MCF 10A (cell line): ENCODE measurements around the gene TLL2. TPM values are rescaled to one million over a fixed set of nuclear protein-coding genes. Genes with fewer than 3 reads are reported as not detected.

Experiments used
- BruUV-seq: library from RNA; stranded (reverse); fragments of 400-500 nt; replicated peaks from 2 replicates; lab custom pipeline; 2021; lab: Mats Ljungman, UMichigan
- CTCF ChIA-PET: fragments of 300-600 bp; sonication (Branson Sonifier 250); formaldehyde crosslinking; extraction: SDS; loops from one replicate; lab custom pipeline; 2021; ENCODE audit warnings: antibody characterized with exemption, inconsistent platforms; lab: Yijun Ruan, JAX
- POLR2A ChIA-PET: fragments of 300-600, 350-650 bp; sonication (Branson Sonifier 250); formaldehyde crosslinking; extraction: SDS; loops from one replicate; lab custom pipeline; 2020; ENCODE audit warnings: antibody characterized with exemption, inconsistent platforms; lab: Yijun Ruan, JAX
- DNase-seq: peaks from one replicate; pipeline ENCODE4 v3.0.0-alpha.2; 2018; ENCODE audit not compliant: unreplicated experiment
- H3K27ac Mint-ChIP-seq: one replicate; pipeline ENCODE4 v1.8.0; 2022; ENCODE audit warnings: mild to moderate bottlenecking, low read depth, mixed read lengths; ENCODE audit not compliant: unreplicated experiment
- H3K27me3 Mint-ChIP-seq: one replicate; pipeline ENCODE4 v1.8.0; 2022; ENCODE audit warnings: mixed read lengths; ENCODE audit not compliant: insufficient read depth, unreplicated experiment
- H3K36me3 Mint-ChIP-seq: one replicate; pipeline ENCODE4 v1.8.0; 2022; ENCODE audit warnings: mild to moderate bottlenecking, moderate library complexity, mixed read lengths; ENCODE audit not compliant: insufficient read depth, unreplicated experiment
- H3K4me1 Mint-ChIP-seq: one replicate; pipeline ENCODE4 v1.8.0; 2022; ENCODE audit warnings: mixed read lengths; ENCODE audit not compliant: insufficient read depth, unreplicated experiment
- H3K4me3 Mint-ChIP-seq: one replicate; pipeline ENCODE4 v1.8.0; 2022; ENCODE audit warnings: mild to moderate bottlenecking, moderate library complexity, mixed read lengths; ENCODE audit not compliant: unreplicated experiment
- H3K9me3 Mint-ChIP-seq: one replicate; pipeline ENCODE4 v1.8.0; 2022; ENCODE audit warnings: mixed read lengths; ENCODE audit not compliant: unreplicated experiment
- intact Hi-C: fragments of 100-400 bp; cut with micrococcal nuclease; formaldehyde crosslinking; loops from 2 replicates; pipeline ENCODE4 v1.14.1; 2022
- total RNA-seq: library from RNA; stranded (reverse); gene quantifications from 2 replicates; pipeline ENCODE4 v1.2.3, GENCODE V29; 2022
- TF ChIP-seq, protein P1 (sequence below): fragments of 200-600 bp; IDR thresholded peaks from one replicate; pipeline ENCODE4 v1.8.0; 2022; ENCODE audit warnings: antibody characterized with exemption, mild to moderate bottlenecking; ENCODE audit not compliant: unreplicated experiment

The TLL2 gene
- total RNA-seq, 1 experiment from 2014 or later, result not detected

DNA sequence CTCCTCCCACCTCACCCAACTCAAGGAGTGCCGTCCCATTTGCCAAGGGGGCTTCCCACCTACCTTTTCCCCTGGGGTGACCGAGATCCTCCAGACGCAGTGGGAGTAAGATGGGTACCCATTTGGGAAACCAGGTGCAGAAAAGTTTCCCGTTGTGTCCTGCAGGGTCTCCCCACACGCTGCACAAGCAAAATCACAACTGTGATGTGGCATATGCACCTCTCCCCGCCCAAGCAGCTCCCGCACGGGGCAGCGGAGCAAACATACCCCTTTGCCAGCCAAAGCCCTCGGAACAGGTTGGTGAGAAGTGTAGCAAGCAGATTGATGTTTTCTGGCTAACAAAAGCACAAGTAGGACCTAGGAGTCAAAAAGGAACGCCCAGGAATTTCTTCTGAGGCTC is 103.4 kb downstream of the TLL2 start:
- H3K9me3 Mint-ChIP-seq, result no peaks in the 10 kb centered on the region
- no peak for DNase-seq
- no peak overlapping the region for H3K4me3 Mint-ChIP-seq
- ChIA-PET POLR2A (no interaction called here), CTCF (interaction anchor here (0.6 to 2.2 kb wide), 6 partner anchors 8 to 515 kb away, joined by 3 to 7 read pairs (median 4); no protein-coding TSS in a partner anchor)
- H3K27ac Mint-ChIP-seq, result no peak overlapping the region
- TF ChIP-seq, protein P1, sequence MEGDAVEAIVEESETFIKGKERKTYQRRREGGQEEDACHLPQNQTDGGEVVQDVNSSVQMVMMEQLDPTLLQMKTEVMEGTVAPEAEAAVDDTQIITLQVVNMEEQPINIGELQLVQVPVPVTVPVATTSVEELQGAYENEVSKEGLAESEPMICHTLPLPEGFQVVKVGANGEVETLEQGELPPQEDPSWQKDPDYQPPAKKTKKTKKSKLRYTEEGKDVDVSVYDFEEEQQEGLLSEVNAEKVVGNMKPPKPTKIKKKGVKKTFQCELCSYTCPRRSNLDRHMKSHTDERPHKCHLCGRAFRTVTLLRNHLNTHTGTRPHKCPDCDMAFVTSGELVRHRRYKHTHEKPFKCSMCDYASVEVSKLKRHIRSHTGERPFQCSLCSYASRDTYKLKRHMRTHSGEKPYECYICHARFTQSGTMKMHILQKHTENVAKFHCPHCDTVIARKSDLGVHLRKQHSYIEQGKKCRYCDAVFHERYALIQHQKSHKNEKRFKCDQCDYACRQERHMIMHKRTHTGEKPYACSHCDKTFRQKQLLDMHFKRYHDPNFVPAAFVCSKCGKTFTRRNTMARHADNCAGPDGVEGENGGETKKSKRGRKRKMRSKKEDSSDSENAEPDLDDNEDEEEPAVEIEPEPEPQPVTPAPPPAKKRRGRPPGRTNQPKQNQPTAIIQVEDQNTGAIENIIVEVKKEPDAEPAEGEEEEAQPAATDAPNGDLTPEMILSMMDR, result no peak
- no peaks in the 10 kb centered on the region for H3K36me3 Mint-ChIP-seq
- intact Hi-C loops, result no loop called here
- no peaks in the 10 kb centered on the region for H3K4me1 Mint-ChIP-seq
- no TSS peak for BruUV-seq
- H3K27me3 Mint-ChIP-seq, result peaks cover 37% of the 10 kb centered on the region

DNA sequence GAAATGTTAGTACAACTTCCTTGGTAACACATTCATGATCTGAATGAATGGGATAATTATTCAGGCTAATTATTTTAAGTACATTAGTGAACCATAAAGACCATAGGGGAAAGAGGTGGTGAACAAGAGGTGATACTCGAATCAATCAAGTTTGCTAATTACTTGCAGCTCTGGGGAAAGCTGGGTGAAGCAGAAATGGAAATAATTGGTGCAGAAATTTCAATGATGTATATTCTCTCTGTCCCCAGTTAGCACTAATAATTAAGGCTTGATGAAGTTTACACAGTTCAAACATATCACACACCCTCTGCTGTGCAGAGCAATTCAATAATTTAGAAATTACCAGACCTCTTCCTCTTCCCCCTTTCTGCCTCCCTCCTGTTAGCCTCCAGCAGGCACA is 105.5 kb downstream of the TLL2 start:
- no TSS peak for BruUV-seq
- ChIA-PET POLR2A (no interaction called here), CTCF (interaction anchor here (0.8 to 0.9 kb wide), 2 partner anchors 13 to 103 kb away, joined by 4 to 5 read pairs; no protein-coding TSS in a partner anchor)
- DNase-seq, result no peak
- Mint-ChIP-seq H3K27me3 (peaks cover 58% of the 10 kb centered on the region), H3K4me1 (no peaks in the 10 kb centered on the region), H3K36me3 (no peaks in the 10 kb centered on the region), H3K27ac (no peak overlapping the region), H3K4me3 (no peak overlapping the region), H3K9me3 (no peaks in the 10 kb centered on the region)
- intact Hi-C loops, result no loop called here
- TF ChIP-seq, protein P1, result no peak

DNA sequence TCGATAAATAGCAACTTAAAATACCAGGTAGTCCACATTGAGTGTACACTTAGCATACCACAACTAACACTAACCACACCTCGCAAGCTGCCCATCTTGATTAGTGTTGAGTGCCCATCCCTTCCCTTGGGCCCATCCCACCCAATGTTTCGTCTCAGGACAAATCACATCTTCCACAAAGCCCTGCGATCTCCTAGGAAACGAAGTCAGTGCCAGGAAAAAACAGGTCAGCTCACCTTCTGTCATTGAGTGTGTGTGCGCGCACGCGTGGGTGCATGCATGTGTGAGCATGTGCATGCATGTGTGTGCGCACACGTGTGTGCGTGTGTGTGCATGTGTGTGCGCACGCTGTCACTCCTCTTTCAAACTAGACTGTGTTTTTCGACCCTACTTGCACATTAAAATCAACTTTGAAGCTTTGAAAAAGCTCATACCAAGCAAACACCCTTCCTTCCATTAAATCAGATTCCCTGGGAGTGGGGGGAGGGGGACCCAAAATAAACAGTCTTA is 106.1 kb downstream of the TLL2 start:
- Mint-ChIP-seq H3K4me3 (no peak overlapping the region), H3K9me3 (no peaks in the 10 kb centered on the region), H3K27me3 (peaks cover 63% of the 10 kb centered on the region), H3K36me3 (no peaks in the 10 kb centered on the region), H3K4me1 (peaks cover 4% of the 10 kb centered on the region), H3K27ac (no peak overlapping the region)
- TF ChIP-seq, protein P1, result no peak
- CTCF ChIA-PET, result interaction anchor here (0.8 to 0.9 kb wide), 3 partner anchors 12 to 103 kb away, joined by 3 to 5 read pairs (median 4); no protein-coding TSS in a partner anchor
- POLR2A ChIA-PET, result no interaction called here
- DNase-seq, result no peak
- no TSS peak for BruUV-seq
- intact Hi-C loops, result no loop called here

DNA sequence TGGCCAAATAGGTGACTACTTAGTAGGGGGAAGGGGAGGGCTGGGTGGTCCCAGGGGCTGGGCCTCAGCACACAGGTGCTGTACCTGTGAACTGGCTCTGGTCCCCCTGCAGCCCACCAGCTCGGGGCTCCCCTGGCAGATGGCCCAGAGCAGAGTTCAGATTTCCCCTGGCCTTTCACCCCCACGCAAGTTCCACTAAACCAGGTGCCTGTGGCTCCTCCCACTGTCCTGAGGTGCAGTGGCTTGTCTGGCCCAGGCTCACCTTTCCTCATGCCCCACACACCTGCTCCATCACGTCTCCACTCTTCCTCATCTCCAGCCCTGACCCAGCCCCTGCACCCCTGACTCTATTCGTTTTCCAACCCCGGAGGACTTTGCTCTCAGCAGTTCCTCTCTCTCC is 107.6 kb downstream of the TLL2 start:
- ChIA-PET CTCF (interaction anchor here (0.7 kb wide), 1 partner anchor 11 kb away, joined by 3 read pairs; no protein-coding TSS in a partner anchor), POLR2A (no interaction called here)

More for the DNA sequence above, 107.6 kb downstream of the TLL2 start:
- no peak overlapping the region for H3K4me3 Mint-ChIP-seq
- H3K36me3 Mint-ChIP-seq, result no peaks in the 10 kb centered on the region
- H3K4me1 Mint-ChIP-seq, result peaks cover 6% of the 10 kb centered on the region
- BruUV-seq, result no TSS peak
- intact Hi-C loops, result no loop called here
- H3K27ac Mint-ChIP-seq, result no peak overlapping the region
- no peak for DNase-seq
- TF ChIP-seq, protein P1, result no peak
- peaks cover 79% of the 10 kb centered on the region for H3K27me3 Mint-ChIP-seq
- H3K9me3 Mint-ChIP-seq, result no peaks in the 10 kb centered on the region
